ENCODE data around the gene HLA-DPB1.

- TF ChIP-seq RCOR1 (IDR thresholded peaks at IDR 0.05; ENCODE audit: insufficient replicate concordance, low read length): no peak
- TF ChIP-seq CTCF (conservative IDR thresholded peaks at IDR 0.05; ENCODE audit: low read depth, low read length): no peak
- TF ChIP-seq CEBPB (IDR thresholded peaks at IDR 0.05; ENCODE audit: low read depth, low read length): no peak
- no peak for TF ChIP-seq POLR2A (IDR thresholded peaks at IDR 0.05; ENCODE audit: low read depth, low read length)
Measured at GRCh38 chr6:33081098-33081824, 5.5 kb downstream of the HLA-DPB1 start.

Measured in IMR-90 (cell line).